Panc1 (cell line): ENCODE data around the gene CDH16. TPM values are rescaled to one million over a fixed set of nuclear protein-coding genes. Genes with fewer than 3 reads are reported as not detected.

Source experiments
- ATAC-seq: fragments of 200-7000 bp; cut with Tn5 transposase; 2 replicates; pipeline ENCODE4 v1.9.1; 2020; ENCODE audit warnings: mild to moderate bottlenecking, moderate library complexity
- BruUV-seq: library from RNA; stranded (reverse); fragments of 400-500 nt; replicated peaks from 2 replicates; lab custom pipeline; 2021; lab: Mats Ljungman, UMichigan
- CTCF ChIA-PET: fragments of 300-600 bp; sonication (Branson Sonifier 250); formaldehyde crosslinking; loops from one replicate; lab custom pipeline; 2022; ENCODE audit warnings: antibody characterized with exemption; lab: Charles Lee
- POLR2A ChIA-PET: fragments of 300-600 bp; sonication (Branson Sonifier 250); formaldehyde crosslinking; loops from one replicate; lab custom pipeline; 2022; ENCODE audit warnings: antibody characterized with exemption; lab: Charles Lee
- DNase-seq: peaks from one replicate; pipeline ENCODE4 v3.0.0-alpha.2; 2010; ENCODE audit warnings: low read depth, low spot score
- H3K27ac ChIP-seq: 2 replicates; pipeline ENCODE4 v1.5.1; 2011; ENCODE audit warnings: mild to moderate bottlenecking, low read length, inconsistent platforms
- H3K27me3 ChIP-seq: fragments of 200-500 bp; sonication (Bioruptor generic); 2 replicates; pipeline ENCODE4 v1.6.0; 2014; ENCODE audit warnings: low read length, inconsistent platforms; ENCODE audit not compliant: control insufficient read depth, insufficient read depth
- H3K36me3 ChIP-seq: fragments of 200-500 bp; sonication (Bioruptor generic); 2 replicates; pipeline ENCODE4 v1.5.1; 2014; ENCODE audit warnings: inconsistent platforms, mild to moderate bottlenecking, low read length, moderate library complexity; ENCODE audit not compliant: control insufficient read depth, insufficient read depth
- H3K4me1 ChIP-seq: 2 replicates; pipeline ENCODE4 v1.5.1; 2011; ENCODE audit warnings: inconsistent platforms, mild to moderate bottlenecking, low read length, moderate library complexity; ENCODE audit not compliant: control insufficient read depth, insufficient read depth
- H3K4me3 ChIP-seq, 2 experiments: 2 replicates each; pipeline ENCODE4 v1.5.1; 2011 to 2012; ENCODE audit warnings: low read depth in 2 of 2, low read length in 2 of 2, mild to moderate bottlenecking in 2 of 2, inconsistent platforms in 1 of 2, moderate library complexity in 1 of 2
- H3K9me3 ChIP-seq: fragments of 200-500 bp; sonication (Bioruptor generic); 2 replicates; pipeline ENCODE4 v1.5.1; 2014; ENCODE audit warnings: low read depth, mild to moderate bottlenecking, inconsistent platforms, low read length, moderate library complexity; ENCODE audit not compliant: control insufficient read depth, insufficient read depth
- CTCF ChIP-seq: fragments of 450-650 bp; IDR thresholded peaks from 2 replicates; pipeline ENCODE4 v1.5.1; 2017; ENCODE audit warnings: mild to moderate bottlenecking
- POLR2AphosphoS5 ChIP-seq: IDR thresholded peaks from 2 replicates; pipeline ENCODE4 v1.6.1; 2012; ENCODE audit warnings: mild to moderate bottlenecking, low read depth, low read length, moderate library complexity
- SIN3A ChIP-seq: IDR thresholded peaks from 2 replicates; pipeline ENCODE4 v1.6.1; 2012; ENCODE audit warnings: low read depth, mild to moderate bottlenecking, low read length, moderate library complexity, borderline replicate concordance; ENCODE audit not compliant: insufficient read depth
- TCF7L2 ChIP-seq: IDR thresholded peaks from 2 replicates; pipeline ENCODE4 v1.6.1; 2011; ENCODE audit warnings: mild to moderate bottlenecking, low read depth, low read length, inconsistent platforms
- in situ Hi-C: cut with HindIII; loops from 2 replicates; pipeline ENCODE4 v1.10.0; 2016; ENCODE audit warnings: low sequenced_read_pairs, low pct_unique_long_range_greater_than_20kb
- intact Hi-C: fragments of 100-400 bp; cut with micrococcal nuclease; formaldehyde crosslinking; loops from one replicate; pipeline ENCODE4 v1.10.0; 2022; ENCODE audit not compliant: unreplicated experiment
- total RNA-seq: library from RNA; stranded (reverse); gene quantifications from one replicate; pipeline ENCODE4 v1.2.1, GENCODE V29; 2021; ENCODE audit not compliant: unreplicated experiment
- TF ChIP-seq, protein P1 (sequence below), 2 experiments: IDR thresholded peaks; 2 replicates each; pipeline ENCODE4 v1.6.1; 2011 to 2012; ENCODE audit warnings: low read depth in 2 of 2, control low read depth in 1 of 2, low read length in 1 of 2, mild to moderate bottlenecking in 1 of 2, moderate library complexity in 1 of 2; ENCODE audit not compliant: insufficient read depth in 1 of 2

CDH16 gene
- total RNA-seq, 1 experiment from 2014 or later: not detected

GRCh38 chr16:66881560-66881959, 37.1 kb downstream of the CDH16 start:
- in situ Hi-C loops (no loop called here), intact Hi-C loops (no loop called here)
- ATAC-seq: no peak
- no peaks in the 10 kb centered on the region for H3K9me3 ChIP-seq
- H3K36me3 ChIP-seq: no peaks in the 10 kb centered on the region
- TF ChIP-seq POLR2AphosphoS5 (no peak), SIN3A (no peak), CTCF (no peak), TCF7L2 (no peak)
- TF ChIP-seq, protein P1, sequence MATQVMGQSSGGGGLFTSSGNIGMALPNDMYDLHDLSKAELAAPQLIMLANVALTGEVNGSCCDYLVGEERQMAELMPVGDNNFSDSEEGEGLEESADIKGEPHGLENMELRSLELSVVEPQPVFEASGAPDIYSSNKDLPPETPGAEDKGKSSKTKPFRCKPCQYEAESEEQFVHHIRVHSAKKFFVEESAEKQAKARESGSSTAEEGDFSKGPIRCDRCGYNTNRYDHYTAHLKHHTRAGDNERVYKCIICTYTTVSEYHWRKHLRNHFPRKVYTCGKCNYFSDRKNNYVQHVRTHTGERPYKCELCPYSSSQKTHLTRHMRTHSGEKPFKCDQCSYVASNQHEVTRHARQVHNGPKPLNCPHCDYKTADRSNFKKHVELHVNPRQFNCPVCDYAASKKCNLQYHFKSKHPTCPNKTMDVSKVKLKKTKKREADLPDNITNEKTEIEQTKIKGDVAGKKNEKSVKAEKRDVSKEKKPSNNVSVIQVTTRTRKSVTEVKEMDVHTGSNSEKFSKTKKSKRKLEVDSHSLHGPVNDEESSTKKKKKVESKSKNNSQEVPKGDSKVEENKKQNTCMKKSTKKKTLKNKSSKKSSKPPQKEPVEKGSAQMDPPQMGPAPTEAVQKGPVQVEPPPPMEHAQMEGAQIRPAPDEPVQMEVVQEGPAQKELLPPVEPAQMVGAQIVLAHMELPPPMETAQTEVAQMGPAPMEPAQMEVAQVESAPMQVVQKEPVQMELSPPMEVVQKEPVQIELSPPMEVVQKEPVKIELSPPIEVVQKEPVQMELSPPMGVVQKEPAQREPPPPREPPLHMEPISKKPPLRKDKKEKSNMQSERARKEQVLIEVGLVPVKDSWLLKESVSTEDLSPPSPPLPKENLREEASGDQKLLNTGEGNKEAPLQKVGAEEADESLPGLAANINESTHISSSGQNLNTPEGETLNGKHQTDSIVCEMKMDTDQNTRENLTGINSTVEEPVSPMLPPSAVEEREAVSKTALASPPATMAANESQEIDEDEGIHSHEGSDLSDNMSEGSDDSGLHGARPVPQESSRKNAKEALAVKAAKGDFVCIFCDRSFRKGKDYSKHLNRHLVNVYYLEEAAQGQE (IDR thresholded peaks at IDR 0.05; ENCODE audit: insufficient read depth in 1 of 2, low read depth in 2 of 2, low read length in 1 of 2): no peak
- ChIA-PET CTCF (interaction anchor here (1.1 to 1.4 kb wide), 2 partner anchors 14 to 19 kb away, joined by 3 read pairs; no protein-coding TSS in a partner anchor), POLR2A (no interaction called here)
- no peaks in the 10 kb centered on the region for H3K27me3 ChIP-seq
- H3K4me1 ChIP-seq: peaks cover 12% of the 10 kb centered on the region; the same call in 1 of the 2 replicates
- H3K27ac ChIP-seq: no peak overlapping the region
- no peak for DNase-seq
- peak overlapping the region; percentile 69 to 81 for H3K4me3 ChIP-seq
- no TSS peak for BruUV-seq

DNA sequence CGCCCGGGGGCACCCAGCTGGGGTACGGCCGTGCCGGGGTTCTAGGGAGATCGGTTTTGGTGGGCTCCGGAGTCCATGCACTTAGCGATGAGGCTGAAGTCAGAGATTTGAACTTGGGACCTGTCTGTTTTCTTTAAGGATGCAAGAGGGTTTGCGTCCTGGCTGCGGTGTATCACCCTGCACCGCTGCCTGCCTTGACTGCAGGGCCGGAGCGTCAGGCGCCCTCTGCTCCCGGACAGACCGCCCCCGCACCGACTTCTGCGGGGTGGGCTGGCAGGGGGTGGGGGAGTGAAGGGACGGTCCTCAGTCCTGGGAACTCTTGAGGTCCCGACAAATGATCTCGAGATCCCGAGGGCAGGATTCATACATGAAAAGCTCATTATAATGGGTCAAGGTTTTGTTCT, 37.7 kb downstream of the CDH16 start:
- DNase-seq: no peak
- H3K36me3 ChIP-seq: no peaks in the 10 kb centered on the region
- peaks cover 12% of the 10 kb centered on the region; the same call in 1 of the 2 replicates for H3K4me1 ChIP-seq
- H3K27ac ChIP-seq: peak overlapping the region; percentile 71
- peak; percentile 14; the same call in 1 of the 2 replicates for ATAC-seq
- intact Hi-C loops: no loop called here
- TF ChIP-seq CTCF (no peak), POLR2AphosphoS5 (no peak), TCF7L2 (no peak), SIN3A (no peak)
- TF ChIP-seq, protein P1 (IDR thresholded peaks at IDR 0.05; ENCODE audit: insufficient read depth in 1 of 2, low read depth in 2 of 2, low read length in 1 of 2): no peak
- no TSS peak for BruUV-seq
- H3K27me3 ChIP-seq: no peaks in the 10 kb centered on the region
- POLR2A ChIA-PET: no interaction called here
- in situ Hi-C loops: no loop called here
- no peaks in the 10 kb centered on the region for H3K9me3 ChIP-seq
- H3K4me3 ChIP-seq: peak overlapping the region; percentile 69 to 81
- CTCF ChIA-PET: interaction anchor here (1.0 to 1.4 kb wide), 3 partner anchors 10 to 19 kb away, joined by 3 read pairs; no protein-coding TSS in a partner anchor
